Activated T-cell treated with anti-CD3 and anti-CD28 coated beads, Interleukin-2, amount 50 U/mL, for 72 hours (primary cell): ENCODE measurements around the gene PPP1R12C. TPM values are rescaled to one million over a fixed set of nuclear protein-coding genes. Genes with fewer than 3 reads are reported as not detected.

Experiments
- ATAC-seq, 2 donors: fragments of 150-1000 bp; cut with Tn5 transposase; replicated peaks in 1 of 2; 2 replicates each; pipeline ENCODE4 v1.10.0; 2021; ENCODE audit warnings: moderate library complexity in 2 of 2, mild to moderate bottlenecking in 1 of 2
- DNase-seq, 2 donors: peaks; one replicate each; pipeline ENCODE4 v3.0.0; 2021 to 2022; ENCODE audit warnings: mixed read lengths in 1 of 2
- H3K27ac Mint-ChIP-seq: one replicate; pipeline ENCODE4 v1.8.0; 2022; ENCODE audit warnings: mild to moderate bottlenecking, moderate library complexity, mixed read lengths
- H3K27me3 Mint-ChIP-seq: one replicate; pipeline ENCODE4 v1.8.0; 2022; ENCODE audit warnings: low read depth, mixed read lengths
- H3K36me3 Mint-ChIP-seq, 2 donors: one replicate each; pipeline ENCODE4 v1.8.0; 2022; ENCODE audit warnings: mixed read lengths in 2 of 2, mild to moderate bottlenecking in 1 of 2; ENCODE audit not compliant: insufficient read depth in 2 of 2
- H3K4me1 Mint-ChIP-seq: one replicate; pipeline ENCODE4 v1.8.0; 2022; ENCODE audit warnings: low read depth, mixed read lengths
- H3K4me3 Mint-ChIP-seq, 2 donors: one replicate each; pipeline ENCODE4 v1.8.0; 2022; ENCODE audit warnings: mild to moderate bottlenecking in 2 of 2, mixed read lengths in 2 of 2, moderate library complexity in 2 of 2
- H3K9me3 Mint-ChIP-seq, 2 donors: one replicate each; pipeline ENCODE4 v1.8.0; 2022; ENCODE audit warnings: mixed read lengths in 2 of 2
- total RNA-seq, 2 donors: library from RNA; stranded (reverse); gene quantifications; one replicate each; pipeline ENCODE4 v1.2.3, GENCODE V29; 2022

PPP1R12C gene
- 10 to 100 TPM; 65.7 to 71.6 TPM for total RNA-seq

- Mint-ChIP-seq H3K27ac (peak within 1 kb of the TSS; percentile 97), H3K9me3 (no peaks in the 10 kb centered on the region), H3K27me3 (no peaks in the 10 kb centered on the region), H3K4me3 (peak within 1 kb of the TSS; percentile 97 to 100), H3K36me3 (peaks cover 9 to 10% of the 10 kb centered on the region in 2 donors), H3K4me1 (peaks cover 55% of the 10 kb centered on the region)
- ATAC-seq (peak; percentile 37 to 39), DNase-seq (no peak)
Observed at GRCh38 chr19:55116859-55117662, at the start of gene PPP1R12C. Gene PPP1R12C, minus strand, starts transcription at chr19:55117637. Its CDS starts 94 bp downstream, at chr19:55117543.

- Mint-ChIP-seq H3K9me3 (no peaks in the 10 kb centered on the region), H3K27me3 (peaks cover 54% of the 10 kb centered on the region), H3K4me3 (peak within 1 kb of the TSS; percentile 83 to 87), H3K4me1 (peaks cover 13% of the 10 kb centered on the region), H3K27ac (peak within 1 kb of the TSS; percentile 5), H3K36me3 (peaks cover 0 to 3% of the 10 kb centered on the region in 2 donors)
- peak; percentile 93 to 95 for ATAC-seq
- DNase-seq: peak; percentile 89 to 93
Observed at GRCh38 chr19:55166530-55167268, 49.3 kb upstream of the PPP1R12C start, which contains the start of gene DNAAF3. Gene DNAAF3, minus strand, starts transcription at chr19:55166613. Its CDS starts 200 bp downstream, at chr19:55166413.

GRCh38 chr19:55165952-55166529 lies 48.6 kb upstream of the PPP1R12C start:
- peaks cover 0 to 3% of the 10 kb centered on the region in 2 donors for H3K36me3 Mint-ChIP-seq
- no peak overlapping the region for H3K27ac Mint-ChIP-seq
- ATAC-seq (peak; percentile 69 to 79), DNase-seq (peak; percentile 66 to 79)
- peaks cover 13% of the 10 kb centered on the region for H3K4me1 Mint-ChIP-seq
- H3K4me3 Mint-ChIP-seq: peak overlapping the region; percentile 83 to 87
- H3K27me3 Mint-ChIP-seq: peaks cover 48% of the 10 kb centered on the region
- no peaks in the 10 kb centered on the region for H3K9me3 Mint-ChIP-seq

- Mint-ChIP-seq H3K27ac (no peak overlapping the region), H3K4me1 (peaks cover 14% of the 10 kb centered on the region), H3K27me3 (peaks cover 49% of the 10 kb centered on the region), H3K4me3 (no peak overlapping the region), H3K36me3 (peaks cover 0 to 2% of the 10 kb centered on the region in 2 donors), H3K9me3 (no peaks in the 10 kb centered on the region)
- no peak for DNase-seq
- no peak for ATAC-seq
Observed at GRCh38 chr19:55161571-55162322, 44.3 kb upstream of the PPP1R12C start.

GRCh38 chr19:55160986-55161365 lies 43.5 kb upstream of the PPP1R12C start:
- Mint-ChIP-seq H3K9me3 (no peaks in the 10 kb centered on the region), H3K27me3 (peaks cover 48% of the 10 kb centered on the region), H3K36me3 (no peaks in the 10 kb centered on the region), H3K4me3 (no peak overlapping the region), H3K4me1 (peaks cover 7% of the 10 kb centered on the region), H3K27ac (no peak overlapping the region)
- DNase-seq (no peak), ATAC-seq (no peak)

- Mint-ChIP-seq H3K4me3 (peak overlapping the region; percentile 46 to 48), H3K36me3 (no peaks in the 10 kb centered on the region), H3K27ac (no peak overlapping the region), H3K4me1 (peaks cover 7% of the 10 kb centered on the region), H3K9me3 (no peaks in the 10 kb centered on the region), H3K27me3 (peaks cover 42% of the 10 kb centered on the region)
- peak; percentile 94 to 95 for DNase-seq
- ATAC-seq: peak; percentile 95 to 96
Observed at GRCh38 chr19:55160128-55160985, 42.9 kb upstream of the PPP1R12C start.

- no peak for DNase-seq
- peaks cover 36% of the 10 kb centered on the region for H3K27me3 Mint-ChIP-seq
- H3K4me1 Mint-ChIP-seq: peaks cover 14% of the 10 kb centered on the region
- no peak overlapping the region for H3K4me3 Mint-ChIP-seq
- H3K9me3 Mint-ChIP-seq: no peaks in the 10 kb centered on the region
- no peaks in the 10 kb centered on the region for H3K36me3 Mint-ChIP-seq
- no peak overlapping the region for H3K27ac Mint-ChIP-seq
- no peak for ATAC-seq
Observed at GRCh38 chr19:55158848-55159749, 41.7 kb upstream of the PPP1R12C start.

- Mint-ChIP-seq H3K27me3 (peaks cover 36% of the 10 kb centered on the region), H3K4me3 (no peak overlapping the region), H3K36me3 (peaks cover 0 to 2% of the 10 kb centered on the region in 2 donors), H3K4me1 (peaks cover 16% of the 10 kb centered on the region), H3K27ac (no peak overlapping the region), H3K9me3 (no peaks in the 10 kb centered on the region)
- DNase-seq (no peak), ATAC-seq (no peak)
Observed at GRCh38 chr19:55158423-55158822, 41.0 kb upstream of the PPP1R12C start.

- ATAC-seq: no peak
Observed at GRCh38 chr19:55157064-55157908, 39.8 kb upstream of the PPP1R12C start, which contains the start of gene TNNI3. Gene TNNI3, minus strand, starts transcription at chr19:55157732. Its CDS starts 143 bp downstream, at chr19:55157589.

GRCh38 chr19:55156202-55157063 lies 39.0 kb upstream of the PPP1R12C start:
- H3K27ac Mint-ChIP-seq: no peak overlapping the region

More at GRCh38 chr19:55157064-55157908, 39.8 kb upstream of the PPP1R12C start, which contains the start of gene TNNI3:
- H3K4me1 Mint-ChIP-seq: peaks cover 17% of the 10 kb centered on the region
- no peak within 1 kb of the TSS for H3K27ac Mint-ChIP-seq
- peak within 1 kb of the TSS in 1 of 2 donors; percentile 74 for H3K4me3 Mint-ChIP-seq
- peaks cover 1 to 2% of the 10 kb centered on the region in 2 donors for H3K9me3 Mint-ChIP-seq
- H3K27me3 Mint-ChIP-seq: peaks cover 36% of the 10 kb centered on the region
- no peak for DNase-seq
- H3K36me3 Mint-ChIP-seq: peaks cover 3 to 4% of the 10 kb centered on the region in 2 donors

More at GRCh38 chr19:55156202-55157063, 39.0 kb upstream of the PPP1R12C start:
- Mint-ChIP-seq H3K27me3 (peaks cover 36% of the 10 kb centered on the region), H3K4me3 (peak overlapping the region; percentile 14 to 74), H3K4me1 (peaks cover 26% of the 10 kb centered on the region), H3K9me3 (peaks cover 6 to 9% of the 10 kb centered on the region in 2 donors), H3K36me3 (peaks cover 8 to 9% of the 10 kb centered on the region in 2 donors)
- DNase-seq (peak; percentile 48), ATAC-seq (peak in 1 of 2 donors; percentile 8)
